OCI-LY1 (cell line): ENCODE measurements around the gene CORO1C.

Experiments used
- H2AFZ ChIP-seq: fragments of 200-600 bp; sonication (generic), shearing (Covaris generic); 2 replicates; pipeline ENCODE4 v1.6.0; 2014; ENCODE audit warnings: antibody characterized with exemption, mild to moderate bottlenecking, low read length
- H3F3A ChIP-seq: fragments of 200-600 bp; sonication (generic), shearing (Covaris generic); 2 replicates; pipeline ENCODE4 v1.6.0; 2014; ENCODE audit warnings: mild to moderate bottlenecking, antibody characterized with exemption, low read length, moderate library complexity; ENCODE audit not compliant: insufficient read depth
- H3K27ac ChIP-seq: fragments of 200-600 bp; sonication (generic); 2 replicates; pipeline ENCODE4 v1.5.1; 2014; ENCODE audit warnings: low read length, mixed run types, mild to moderate bottlenecking, low read depth; ENCODE audit not compliant: poor library complexity, severe bottlenecking
- H3K27me3 ChIP-seq: fragments of 200-600 bp; sonication (generic); 2 replicates; pipeline ENCODE4 v1.6.0; 2014; ENCODE audit warnings: antibody characterized with exemption, mild to moderate bottlenecking, low read length, moderate library complexity; ENCODE audit not compliant: insufficient read depth
- H3K36me3 ChIP-seq: fragments of 200-600 bp; sonication (generic); 2 replicates; pipeline ENCODE4 v1.6.1; 2014; ENCODE audit warnings: mild to moderate bottlenecking, antibody characterized with exemption, low read length, moderate library complexity, mixed read lengths; ENCODE audit not compliant: insufficient read depth
- H3K4me1 ChIP-seq: fragments of 200-600 bp; sonication (generic); 2 replicates; pipeline ENCODE4 v1.5.1; 2014; ENCODE audit warnings: mild to moderate bottlenecking, low read length, moderate library complexity; ENCODE audit not compliant: insufficient read depth, severe bottlenecking
- H3K4me2 ChIP-seq: fragments of 200-600 bp; sonication (generic), shearing (Covaris generic); 2 replicates; pipeline ENCODE4 v1.6.1; 2014; ENCODE audit warnings: low read length
- H3K4me3 ChIP-seq: fragments of 200-600 bp; sonication (generic); 2 replicates; pipeline ENCODE4 v1.5.1; 2014; ENCODE audit warnings: low read length, low read depth, mild to moderate bottlenecking, mixed read lengths; ENCODE audit not compliant: poor library complexity, severe bottlenecking
- H3K79me2 ChIP-seq: fragments of 200-600 bp; shearing (Covaris generic); 2 replicates; pipeline ENCODE4 v1.6.1; 2016; ENCODE audit warnings: mixed run types, low read length, mixed read lengths; ENCODE audit not compliant: insufficient read depth
- H3K9ac ChIP-seq: fragments of 200-600 bp; sonication (generic), shearing (Covaris generic); 2 replicates; pipeline ENCODE4 v1.6.1; 2014; ENCODE audit warnings: mild to moderate bottlenecking, low read length, mixed read lengths
- H3K9me2 ChIP-seq: fragments of 200-600 bp; sonication (generic), shearing (Covaris generic); 2 replicates; pipeline ENCODE4 v1.6.1; 2014; ENCODE audit warnings: low read depth, mild to moderate bottlenecking, low read length, mixed read lengths
- H3K9me3 ChIP-seq: fragments of 200-600 bp; shearing (Covaris generic); 2 replicates; pipeline ENCODE4 v1.6.1; 2014; ENCODE audit warnings: low read length, mixed read lengths
- H4K20me1 ChIP-seq: fragments of 200-600 bp; sonication (generic), shearing (Covaris generic); 2 replicates; pipeline ENCODE4 v1.6.0; 2016; ENCODE audit warnings: mild to moderate bottlenecking, low read length; ENCODE audit not compliant: insufficient read depth
- EZH2 ChIP-seq: fragments of 200-600 bp; sonication (generic), shearing (Covaris generic); IDR thresholded peaks from 2 replicates; pipeline ENCODE4 v1.8.0; 2017; ENCODE audit warnings: borderline replicate concordance, mixed run types, mild to moderate bottlenecking, antibody characterized with exemption, low read length, moderate library complexity, mixed read lengths
- TF ChIP-seq, protein P1 (sequence below): fragments of 200-600 bp; sonication (generic), shearing (Covaris generic); IDR thresholded peaks from 2 replicates; pipeline ENCODE4 v1.5.1; 2017; ENCODE audit warnings: mild to moderate bottlenecking, antibody characterized with exemption, low read length, moderate library complexity, mixed read lengths

CORO1C gene

DNA sequence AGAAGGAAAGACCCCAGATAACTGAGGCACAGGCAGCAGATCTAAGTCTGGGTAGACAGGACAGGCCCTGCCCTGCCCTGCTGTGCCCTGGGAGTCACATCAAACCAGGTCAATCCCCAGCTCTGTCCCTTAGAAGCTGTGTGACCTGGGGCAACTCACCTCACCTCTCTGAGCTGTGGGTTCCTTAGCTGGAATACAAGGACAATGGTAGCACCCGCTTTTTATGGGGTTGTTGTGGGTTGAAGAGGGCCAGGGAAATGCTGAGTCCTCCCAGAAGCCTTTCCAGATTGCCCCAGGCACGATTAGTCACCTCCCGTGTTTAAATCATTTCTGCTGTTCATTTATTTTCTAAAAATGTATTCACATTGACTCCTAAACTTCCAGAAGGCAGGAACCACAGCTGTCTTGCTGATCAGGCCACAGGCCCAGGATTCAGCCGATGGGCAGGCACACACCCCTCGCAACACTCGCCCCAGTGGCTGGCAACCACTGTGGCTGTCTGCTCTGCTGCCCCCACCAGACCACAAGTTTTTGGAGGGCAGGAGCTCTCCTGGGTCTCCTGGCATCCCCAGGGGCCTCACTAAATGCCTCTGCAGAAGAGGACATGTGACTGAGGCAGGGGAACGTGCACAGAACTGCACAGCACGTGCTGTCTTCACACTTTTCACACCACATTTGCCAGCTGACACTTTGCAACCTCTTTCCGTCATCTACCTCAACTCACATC is 100.7 kb downstream of the CORO1C start:
- Histone ChIP-seq H3K36me3 (no peaks in the 10 kb centered on the region), H3K9me3 (no peaks in the 10 kb centered on the region), H3K9ac (no peak overlapping the region), H3F3A (peaks cover 8% of the 10 kb centered on the region; the same call in 1 of the 2 replicates), H3K9me2 (no peaks in the 10 kb centered on the region), H3K27me3 (no peaks in the 10 kb centered on the region), H3K4me1 (peaks cover 53% of the 10 kb centered on the region), H4K20me1 (no peaks in the 10 kb centered on the region), H3K4me2 (no peak overlapping the region), H3K27ac (no peak overlapping the region), H2AFZ (no peak overlapping the region), H3K79me2 (no peaks in the 10 kb centered on the region), H3K4me3 (no peak overlapping the region)
- TF ChIP-seq, protein P1, sequence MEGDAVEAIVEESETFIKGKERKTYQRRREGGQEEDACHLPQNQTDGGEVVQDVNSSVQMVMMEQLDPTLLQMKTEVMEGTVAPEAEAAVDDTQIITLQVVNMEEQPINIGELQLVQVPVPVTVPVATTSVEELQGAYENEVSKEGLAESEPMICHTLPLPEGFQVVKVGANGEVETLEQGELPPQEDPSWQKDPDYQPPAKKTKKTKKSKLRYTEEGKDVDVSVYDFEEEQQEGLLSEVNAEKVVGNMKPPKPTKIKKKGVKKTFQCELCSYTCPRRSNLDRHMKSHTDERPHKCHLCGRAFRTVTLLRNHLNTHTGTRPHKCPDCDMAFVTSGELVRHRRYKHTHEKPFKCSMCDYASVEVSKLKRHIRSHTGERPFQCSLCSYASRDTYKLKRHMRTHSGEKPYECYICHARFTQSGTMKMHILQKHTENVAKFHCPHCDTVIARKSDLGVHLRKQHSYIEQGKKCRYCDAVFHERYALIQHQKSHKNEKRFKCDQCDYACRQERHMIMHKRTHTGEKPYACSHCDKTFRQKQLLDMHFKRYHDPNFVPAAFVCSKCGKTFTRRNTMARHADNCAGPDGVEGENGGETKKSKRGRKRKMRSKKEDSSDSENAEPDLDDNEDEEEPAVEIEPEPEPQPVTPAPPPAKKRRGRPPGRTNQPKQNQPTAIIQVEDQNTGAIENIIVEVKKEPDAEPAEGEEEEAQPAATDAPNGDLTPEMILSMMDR, result no peak
- no peak for TF ChIP-seq EZH2

DNA sequence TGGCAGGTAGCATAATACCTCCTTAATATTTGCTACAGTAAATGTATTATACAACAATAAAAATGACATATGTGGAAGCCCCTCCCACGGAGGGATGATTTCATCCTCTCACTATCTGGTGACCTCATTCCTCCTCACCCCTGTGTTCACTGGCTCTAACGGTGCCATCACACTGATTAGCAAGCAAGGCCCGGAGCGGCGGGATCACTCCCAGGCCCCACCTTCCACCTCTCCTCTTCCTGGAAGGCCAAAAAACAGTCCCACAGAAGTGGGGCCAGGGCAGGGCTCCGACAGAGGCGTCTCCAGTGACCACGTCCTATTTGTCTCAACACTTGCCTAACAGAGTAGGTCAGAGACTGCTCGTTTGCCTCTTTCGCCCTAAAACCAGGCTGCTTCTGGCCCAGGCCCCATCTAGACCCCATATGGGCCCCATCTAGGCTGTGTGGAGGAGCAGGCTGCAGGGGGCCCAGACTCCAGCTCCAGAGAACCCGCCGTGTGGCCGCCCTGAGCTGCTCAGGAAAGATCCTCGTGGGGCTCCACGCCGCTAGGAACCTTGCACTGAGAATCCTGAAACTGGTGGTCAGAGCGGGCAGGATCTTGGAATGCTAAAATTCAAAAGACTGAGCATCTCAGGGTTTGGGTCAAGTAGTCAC is 101.4 kb downstream of the CORO1C start:
- Histone ChIP-seq H3K4me3 (no peak overlapping the region), H3K4me1 (peaks cover 46% of the 10 kb centered on the region), H3K79me2 (no peaks in the 10 kb centered on the region), H3K9me3 (no peaks in the 10 kb centered on the region), H3K27me3 (no peaks in the 10 kb centered on the region), H3K9ac (no peak overlapping the region), H3K36me3 (no peaks in the 10 kb centered on the region), H3F3A (peaks cover 8% of the 10 kb centered on the region; the same call in 1 of the 2 replicates), H2AFZ (no peak overlapping the region), H4K20me1 (no peaks in the 10 kb centered on the region), H3K9me2 (no peaks in the 10 kb centered on the region), H3K4me2 (no peak overlapping the region), H3K27ac (no peak overlapping the region)
- TF ChIP-seq, protein P1, result no peak
- TF ChIP-seq EZH2, result no peak

DNA sequence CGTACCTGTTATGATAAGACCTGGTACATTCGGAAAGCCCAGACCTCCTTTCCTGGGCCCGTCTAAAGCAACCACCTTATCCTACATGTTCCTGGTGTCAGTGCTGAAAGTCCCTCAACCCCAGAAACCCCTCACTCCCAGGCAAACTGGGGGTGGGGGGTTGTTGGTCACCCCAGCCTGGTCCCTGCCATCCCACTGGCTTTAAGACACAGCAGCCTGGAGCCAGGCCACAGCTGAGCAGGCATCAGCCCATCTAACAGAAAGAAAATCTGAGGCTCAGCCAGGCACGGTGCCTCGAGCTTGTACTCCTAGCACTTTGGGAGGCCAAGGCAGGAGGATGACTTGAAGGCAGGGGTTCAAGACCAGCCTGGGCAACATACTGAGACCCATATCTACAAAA is 102.2 kb downstream of the CORO1C start:
- no peaks in the 10 kb centered on the region for H3K9me2 ChIP-seq
- no peaks in the 10 kb centered on the region for H3K27me3 ChIP-seq
- H3K4me2 ChIP-seq, result no peak overlapping the region
- H3K79me2 ChIP-seq, result no peaks in the 10 kb centered on the region
- no peak for TF ChIP-seq EZH2
- TF ChIP-seq, protein P1, result no peak
- peaks cover 38% of the 10 kb centered on the region for H3K4me1 ChIP-seq
- no peak overlapping the region for H3K4me3 ChIP-seq
- H4K20me1 ChIP-seq, result no peaks in the 10 kb centered on the region
- no peak overlapping the region for H3K27ac ChIP-seq
- H3K9me3 ChIP-seq, result no peaks in the 10 kb centered on the region
- no peak overlapping the region for H3K9ac ChIP-seq
- no peak overlapping the region for H2AFZ ChIP-seq
- no peaks in the 10 kb centered on the region for H3K36me3 ChIP-seq
- H3F3A ChIP-seq, result peaks cover 4% of the 10 kb centered on the region; the same call in 1 of the 2 replicates
